ENCODE measurements around the gene ADGRB3.

DNA sequence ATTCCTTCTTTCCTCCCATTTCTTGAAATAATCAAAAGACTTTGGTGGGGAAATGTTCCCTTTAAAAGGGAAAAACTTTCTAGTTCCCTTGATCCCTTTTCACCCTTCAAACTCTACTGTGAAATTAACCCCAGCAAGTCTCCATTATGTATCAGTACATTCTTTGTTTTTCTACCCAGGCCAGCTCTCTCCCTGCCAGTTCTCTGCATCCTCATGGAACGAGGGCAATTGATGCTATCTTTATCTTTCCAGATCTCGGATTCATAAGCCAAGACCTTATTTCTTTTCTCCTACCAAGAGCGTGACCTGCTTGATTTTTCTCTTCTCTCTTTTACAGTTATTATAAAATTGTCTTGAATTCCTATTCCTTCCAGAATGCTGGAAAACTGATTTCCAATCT lies 75.8 kb downstream of the ADGRB3 start:
- no peak for TF ChIP-seq CREB1 (IDR thresholded peaks at IDR 0.05; ENCODE audit: low read depth)
- TF ChIP-seq TAF1 (IDR thresholded peaks at IDR 0.05; ENCODE audit: low read depth) = no peak
- TF ChIP-seq EP300 (IDR thresholded peaks at IDR 0.05; ENCODE audit: borderline replicate concordance) = no peak

Measured in Ishikawa (cell line).